HCEC 1CT (cell line): ENCODE results near the gene LCNL1.

ENCODE experiments used
- DNase-seq: peaks from one replicate; pipeline ENCODE4 v3.0.0-alpha.2; 2017

Gene LCNL1

DNA sequence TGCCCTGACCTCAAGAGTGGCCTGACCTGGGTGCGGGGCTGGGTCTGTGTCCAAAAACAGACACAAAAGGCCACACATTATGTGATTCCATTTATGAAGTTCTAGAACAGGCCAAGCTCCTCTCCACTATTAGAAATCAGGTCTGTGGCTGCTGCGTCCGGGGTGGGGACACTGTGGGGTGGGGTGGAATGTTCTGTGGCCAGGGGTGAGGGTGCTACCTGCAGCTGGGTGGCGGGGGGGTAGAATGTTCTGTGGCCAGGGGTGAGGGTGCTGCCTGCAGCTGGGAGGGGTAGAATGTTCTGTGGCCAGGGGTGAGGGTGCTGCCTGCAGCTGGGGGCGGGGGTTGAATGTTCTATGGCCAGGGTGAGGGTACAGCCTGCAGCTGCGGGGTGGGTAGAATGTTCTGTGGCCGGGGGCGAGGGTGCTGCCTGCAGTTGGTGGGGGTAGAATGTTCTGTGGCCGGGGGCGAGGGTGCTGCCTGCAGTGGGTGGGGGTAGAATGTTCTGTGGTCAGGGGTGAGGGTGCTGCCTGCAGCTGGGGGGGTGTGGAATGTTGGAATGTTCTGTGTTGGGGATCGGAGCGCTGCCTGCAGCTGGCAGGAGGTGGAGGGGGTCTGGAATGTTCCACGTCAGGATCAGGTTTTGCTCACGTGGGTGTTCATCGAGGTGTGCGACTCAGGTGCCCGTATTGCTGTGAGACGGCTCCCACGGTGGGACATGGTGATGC is 22.4 kb upstream of the LCNL1 start:
- DNase-seq, result no peak

DNA sequence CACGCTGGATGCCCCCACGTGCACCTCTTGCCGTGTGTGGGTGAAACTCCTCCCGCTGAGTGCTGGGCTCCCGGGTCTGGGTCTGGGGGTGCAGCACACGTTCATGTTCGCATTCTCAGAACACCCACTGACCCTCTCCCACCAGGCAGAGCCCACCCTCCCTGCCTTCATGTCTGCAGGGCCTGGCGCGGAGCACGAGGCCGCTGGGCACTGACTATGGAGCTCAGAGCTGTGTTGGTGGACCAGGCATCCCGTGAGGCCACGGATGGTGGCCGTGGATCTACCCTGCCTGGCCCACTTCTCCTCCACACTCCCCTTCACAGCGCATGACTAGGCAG is 21.9 kb upstream of the LCNL1 start:
- no peak for DNase-seq

DNA sequence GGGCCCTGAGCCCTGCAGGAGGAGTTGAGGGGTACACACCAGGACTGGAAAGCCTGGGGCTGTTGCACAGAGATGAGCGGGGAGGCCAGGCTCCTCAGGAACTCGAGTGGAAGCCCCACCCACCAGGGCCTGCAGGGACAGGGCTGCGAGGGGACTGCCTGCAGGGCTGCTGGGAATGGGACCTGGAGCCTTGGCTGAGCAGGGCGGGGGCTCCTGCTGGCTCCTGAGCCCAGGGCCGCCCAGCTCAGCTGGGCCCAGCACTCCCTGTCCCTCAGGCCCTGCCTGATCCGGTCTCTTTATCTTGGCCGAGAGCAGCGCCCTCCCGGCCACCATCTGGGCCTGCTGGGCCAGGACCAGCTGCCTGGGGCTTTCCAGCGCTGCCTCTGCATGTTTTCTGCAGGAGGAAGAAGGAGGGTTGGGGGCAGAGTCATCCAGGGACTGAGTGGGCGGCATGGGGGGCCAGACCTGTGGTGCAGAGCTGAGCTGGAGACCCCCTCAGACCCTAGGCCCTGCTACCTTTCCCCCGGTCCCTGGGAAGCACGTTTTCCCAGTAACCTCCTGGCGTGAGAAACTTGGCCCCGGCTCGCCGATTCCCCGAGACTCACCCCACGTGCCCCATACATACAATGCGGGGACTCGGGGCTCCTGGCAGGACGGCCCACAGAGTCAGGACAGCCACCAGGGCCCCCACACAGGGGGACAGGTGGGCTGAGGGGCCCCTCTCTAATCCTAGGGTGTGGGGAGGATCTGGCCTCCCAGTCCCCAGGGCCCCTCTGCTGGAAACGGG is 21.3 kb upstream of the LCNL1 start:
- no peak for DNase-seq

DNA sequence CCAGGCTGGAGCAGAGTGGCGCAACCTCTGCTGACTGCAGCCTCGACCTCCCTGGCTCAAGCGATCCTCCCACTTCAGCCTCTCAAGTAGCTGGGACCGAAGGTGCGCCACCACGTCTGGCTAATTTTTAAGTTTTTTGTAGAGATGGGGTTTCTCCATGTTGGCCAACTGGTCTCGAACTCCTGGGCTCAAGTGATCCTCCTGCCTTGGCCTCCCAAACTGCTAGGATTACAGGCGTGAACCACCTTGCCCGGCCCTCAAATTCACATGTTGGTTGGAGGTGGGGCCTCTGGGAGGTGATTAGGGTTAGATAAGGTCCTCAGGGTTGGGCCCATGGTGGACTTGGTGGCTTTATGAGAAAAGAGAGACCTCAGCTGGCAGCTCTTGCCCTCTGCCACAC is 20.6 kb upstream of the LCNL1 start:
- DNase-seq, result no peak

DNA sequence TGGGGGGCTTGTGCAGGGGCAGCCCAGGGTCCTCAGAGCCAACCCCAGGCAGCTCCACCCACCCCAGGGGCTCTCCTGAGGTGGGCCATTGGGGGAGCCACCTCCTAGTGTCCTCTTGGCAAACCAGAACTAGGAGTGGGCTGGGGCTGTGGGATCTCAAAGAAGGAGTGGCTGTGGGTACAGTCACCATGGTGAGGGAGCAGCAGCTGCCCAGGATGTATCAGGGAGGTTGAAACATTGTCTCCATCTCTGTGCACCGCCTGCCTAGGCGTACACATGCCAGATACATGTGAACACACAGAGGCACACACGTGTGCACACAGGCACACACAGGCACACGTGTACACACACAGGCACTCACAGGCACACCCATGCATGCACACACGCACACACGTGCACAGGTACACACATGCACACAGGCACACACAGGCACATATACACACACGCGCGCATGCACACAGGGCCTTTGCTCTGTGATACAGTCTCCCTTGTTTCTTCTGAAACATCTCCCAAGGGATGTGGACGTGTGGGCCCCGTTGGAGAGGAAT is 20.0 kb upstream of the LCNL1 start:
- no peak for DNase-seq

DNA sequence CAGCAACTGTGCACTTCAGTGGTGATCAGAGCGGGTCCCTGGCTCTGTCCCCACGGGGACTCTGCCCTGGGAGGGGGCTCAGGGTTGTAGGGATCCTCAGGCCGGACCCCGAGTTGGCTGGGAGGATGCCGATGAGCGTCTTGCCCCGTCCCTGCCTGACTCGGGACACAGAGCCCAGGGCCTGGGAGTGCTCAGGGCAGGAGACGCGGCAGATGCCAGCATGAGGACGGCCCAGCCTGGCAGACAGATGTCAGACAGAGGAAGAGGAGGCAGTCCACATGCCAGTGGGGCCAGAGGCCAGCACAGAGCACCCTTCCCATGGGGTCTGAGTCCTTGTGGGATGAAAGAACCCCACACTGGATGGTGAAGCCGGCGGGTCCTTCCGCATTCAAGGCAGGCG is 19.5 kb upstream of the LCNL1 start:
- DNase-seq, result no peak

DNA sequence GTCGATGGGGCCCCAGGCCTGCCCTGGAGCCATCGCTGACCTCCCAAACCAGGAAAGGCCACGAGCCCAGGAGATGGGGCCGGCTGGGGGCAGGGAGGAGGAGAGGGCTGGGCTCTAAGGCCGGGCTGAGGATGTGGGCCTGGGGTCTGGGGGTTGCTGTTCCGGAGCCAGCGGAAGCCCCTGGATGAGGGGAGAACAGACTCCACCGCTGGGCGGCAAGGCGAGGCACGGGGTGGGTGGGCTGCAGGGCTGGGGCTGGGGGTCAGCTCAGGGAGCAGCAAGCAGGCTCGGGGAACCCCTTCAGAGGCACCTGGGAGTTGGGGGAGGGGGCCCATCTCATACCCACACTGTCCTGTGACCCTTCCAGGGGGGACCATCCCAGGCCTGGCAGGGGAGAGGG is 19.0 kb upstream of the LCNL1 start:
- no peak for DNase-seq

DNA sequence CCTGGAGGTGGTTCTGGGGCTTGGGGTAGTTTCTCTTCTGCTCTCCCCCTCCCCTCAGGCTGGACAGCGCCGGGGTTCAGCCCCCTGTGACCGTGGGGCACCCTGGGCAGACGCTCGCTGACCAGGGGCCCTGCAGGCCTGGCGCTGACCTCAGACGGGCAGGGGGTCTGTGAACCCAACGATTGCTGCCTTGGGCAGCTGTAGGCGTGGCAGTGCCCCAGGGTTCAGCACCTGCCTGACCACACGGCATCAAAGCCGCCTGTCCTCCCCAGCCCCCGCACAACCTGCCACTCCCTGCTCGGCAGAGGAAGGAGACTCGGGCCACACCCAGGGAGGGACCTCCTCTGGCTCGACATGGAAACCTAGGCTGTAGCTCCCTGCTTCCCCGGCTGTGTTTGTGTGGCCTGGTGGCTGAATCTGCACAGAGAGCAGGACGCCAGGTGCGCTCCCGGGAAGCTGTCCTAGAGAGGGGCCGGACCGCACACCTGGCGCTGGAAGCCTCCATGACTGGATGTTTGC is 18.6 kb upstream of the LCNL1 start:
- DNase-seq, result no peak

DNA sequence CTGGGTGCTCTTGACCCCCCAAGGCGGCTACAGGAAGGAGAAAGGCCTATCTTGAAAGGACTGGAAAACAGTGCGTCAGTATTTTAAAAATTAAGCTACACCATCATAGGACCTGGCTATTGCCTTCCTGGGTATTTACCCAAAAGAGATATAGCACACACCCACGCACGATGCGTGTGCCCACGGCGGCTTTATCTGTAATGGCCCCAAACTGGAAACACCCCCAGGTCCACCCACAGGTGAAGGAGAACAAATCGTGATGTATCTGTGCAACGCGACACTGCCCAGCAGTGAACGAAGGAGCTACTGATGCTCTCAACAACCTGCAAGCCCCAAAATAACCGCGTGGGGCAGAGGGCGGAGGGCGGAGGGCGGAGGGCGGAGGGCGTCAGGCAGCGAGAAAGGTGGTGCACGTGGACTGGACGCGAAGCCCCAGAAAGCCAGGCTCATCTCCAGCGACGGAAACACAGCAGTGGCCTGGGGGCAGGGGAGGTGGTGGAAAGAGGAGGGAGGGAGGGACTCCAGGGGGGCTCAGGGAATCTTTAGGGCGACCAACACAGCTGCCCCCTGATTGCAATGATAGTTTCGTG is 17.9 kb upstream of the LCNL1 start:
- no peak for DNase-seq

DNA sequence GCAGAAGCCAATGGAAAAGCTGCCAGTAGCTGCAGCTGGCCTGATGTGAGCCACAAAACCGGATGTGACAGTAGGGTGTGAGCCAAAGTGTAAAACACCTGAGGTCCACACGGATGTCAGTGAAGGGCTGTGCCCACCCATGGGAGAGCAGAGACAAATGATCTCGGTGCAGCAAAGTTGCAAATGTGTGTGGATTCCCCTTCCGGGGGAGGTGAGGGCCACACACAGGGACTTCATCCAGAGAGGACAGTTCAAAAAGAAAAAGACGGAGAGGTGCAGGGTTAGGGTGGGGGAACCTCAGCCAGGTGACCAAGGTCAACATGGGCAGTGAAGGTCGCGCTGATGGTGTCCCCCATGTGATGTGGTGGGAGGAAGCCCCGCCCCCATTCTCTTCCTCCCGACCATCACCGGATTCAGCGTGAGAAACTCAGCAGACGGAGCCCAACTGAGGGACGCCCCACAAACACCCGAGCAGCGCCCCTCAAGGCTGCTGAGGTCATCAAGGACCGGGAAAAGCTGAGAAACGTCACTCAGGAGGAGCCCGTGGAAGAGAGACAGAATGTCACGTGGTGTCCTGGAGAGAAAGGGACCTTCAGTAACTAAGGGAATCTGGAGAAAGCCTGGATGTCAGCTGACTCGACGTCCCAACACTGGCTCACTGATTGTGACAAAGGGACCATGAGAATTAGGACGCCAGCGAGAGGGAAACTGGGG is 16.9 kb upstream of the LCNL1 start:
- DNase-seq, result no peak

DNA sequence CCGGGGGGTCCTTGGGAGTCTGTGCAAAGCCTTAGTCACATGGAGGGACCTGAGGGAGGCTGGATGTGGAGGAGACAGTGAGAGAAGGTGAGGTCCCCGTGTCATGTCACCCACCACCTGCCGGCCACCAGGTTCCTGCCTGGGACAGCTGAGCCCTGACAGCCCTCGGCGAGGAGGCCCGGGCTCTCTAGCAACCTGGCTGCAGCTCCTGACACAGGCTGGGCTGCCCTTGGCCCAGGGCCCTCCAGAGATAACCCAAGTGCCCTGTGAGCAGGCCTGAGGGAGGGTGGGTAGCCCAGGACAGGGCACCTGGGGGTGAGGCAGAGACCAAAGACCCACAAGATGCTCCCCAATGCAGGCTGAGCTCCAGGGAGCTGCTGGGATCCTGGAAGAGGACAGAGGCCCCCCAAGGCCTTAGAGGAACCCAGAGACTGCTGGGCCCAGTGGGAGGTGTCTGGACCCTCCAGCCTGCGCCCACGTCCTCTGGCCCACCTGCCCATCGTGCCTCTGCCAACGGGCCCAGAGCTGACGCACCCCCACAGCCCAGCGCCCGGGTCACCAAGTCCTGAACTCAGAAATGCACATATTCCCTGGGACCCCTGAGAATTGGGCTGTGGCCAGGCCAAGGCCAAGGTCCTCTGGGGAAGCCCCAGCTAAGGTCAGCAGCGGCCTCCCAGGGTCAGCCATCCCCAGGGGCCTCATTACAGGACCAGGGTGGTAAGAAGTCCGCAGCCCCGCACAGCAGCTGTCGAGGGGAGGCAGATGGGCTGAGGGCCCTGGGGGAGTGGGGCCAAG is 14.3 kb upstream of the LCNL1 start:
- DNase-seq, result no peak

DNA sequence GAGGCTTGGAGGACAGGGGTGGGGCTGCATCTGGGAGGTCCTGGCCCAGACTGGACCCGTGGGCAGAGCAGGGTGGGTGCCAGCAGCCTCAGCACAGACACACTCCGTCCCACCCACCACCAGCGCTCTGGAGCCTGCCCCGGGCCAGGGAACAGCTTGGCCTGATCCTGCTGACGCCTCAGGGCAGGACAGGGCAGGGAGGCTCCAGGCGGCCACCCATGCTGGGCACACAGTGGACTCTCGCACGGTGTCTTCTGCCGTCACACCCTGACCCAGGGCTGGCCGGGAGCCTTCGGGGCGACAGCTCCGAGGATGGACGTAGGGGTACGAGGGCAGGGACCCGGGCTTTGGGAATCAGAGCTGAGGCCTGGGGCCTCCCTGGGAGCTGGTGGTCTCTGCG is 13.6 kb upstream of the LCNL1 start:
- DNase-seq, result no peak

DNA sequence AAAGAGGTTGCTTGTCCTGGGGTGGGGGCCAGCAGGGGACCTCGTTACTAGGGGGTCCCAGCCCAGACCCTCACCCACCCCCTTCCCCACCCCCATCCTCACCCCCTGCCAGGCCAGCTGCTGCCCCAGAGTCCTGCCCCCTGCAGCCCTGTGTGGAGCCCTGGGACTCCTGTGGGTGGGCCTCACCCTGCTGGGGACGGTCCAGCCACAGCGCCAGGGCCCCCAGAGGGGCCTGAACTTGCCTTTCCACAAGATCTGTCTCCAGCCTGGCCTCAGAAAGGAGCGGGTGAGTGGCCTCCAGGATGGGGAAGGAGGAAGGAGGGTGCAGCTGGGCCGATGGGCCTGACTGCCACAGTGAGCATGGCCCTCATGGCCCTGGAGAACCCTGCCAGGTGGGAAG is 13.0 kb upstream of the LCNL1 start:
- no peak for DNase-seq

DNA sequence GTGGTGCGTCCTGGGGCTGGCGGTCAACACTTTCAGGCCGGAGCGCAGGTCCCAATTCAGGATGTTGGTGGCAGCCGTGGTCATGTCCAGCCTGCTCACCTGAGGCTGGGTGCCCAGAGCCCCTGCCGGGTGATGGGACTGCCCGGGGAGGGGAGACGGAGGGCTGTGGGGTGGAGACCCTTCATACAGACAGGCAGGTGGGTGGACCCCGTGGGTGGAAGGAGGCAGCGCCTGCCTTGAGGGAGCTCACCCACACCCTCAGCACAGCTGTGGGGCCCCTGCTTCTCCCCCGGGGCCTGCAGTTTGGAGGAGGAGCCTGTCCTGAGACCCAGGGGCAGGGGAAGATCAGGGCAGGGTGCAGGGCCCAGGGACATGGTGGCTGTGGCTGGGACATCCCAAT is 12.4 kb upstream of the LCNL1 start:
- no peak for DNase-seq

DNA sequence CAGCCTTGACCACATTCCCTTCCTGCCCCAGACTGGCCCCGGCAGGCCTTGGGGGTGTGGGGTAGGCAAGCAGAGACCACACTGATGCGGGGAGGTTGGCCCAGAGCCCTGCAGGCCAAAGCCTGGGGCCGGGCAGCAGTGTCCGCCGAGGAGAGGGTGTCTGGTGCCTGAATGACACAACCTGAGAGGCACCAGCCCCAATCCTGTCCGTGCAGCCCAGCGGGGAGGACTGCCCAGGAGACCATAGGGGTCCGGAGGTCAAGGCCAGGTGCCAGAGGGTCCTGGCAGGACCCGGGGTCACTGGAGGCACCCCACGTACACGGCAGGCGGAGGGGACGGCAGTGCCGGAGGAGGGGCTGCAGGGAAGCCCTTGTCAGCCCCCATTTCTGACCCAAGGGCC is 11.0 kb upstream of the LCNL1 start:
- DNase-seq, result no peak

DNA sequence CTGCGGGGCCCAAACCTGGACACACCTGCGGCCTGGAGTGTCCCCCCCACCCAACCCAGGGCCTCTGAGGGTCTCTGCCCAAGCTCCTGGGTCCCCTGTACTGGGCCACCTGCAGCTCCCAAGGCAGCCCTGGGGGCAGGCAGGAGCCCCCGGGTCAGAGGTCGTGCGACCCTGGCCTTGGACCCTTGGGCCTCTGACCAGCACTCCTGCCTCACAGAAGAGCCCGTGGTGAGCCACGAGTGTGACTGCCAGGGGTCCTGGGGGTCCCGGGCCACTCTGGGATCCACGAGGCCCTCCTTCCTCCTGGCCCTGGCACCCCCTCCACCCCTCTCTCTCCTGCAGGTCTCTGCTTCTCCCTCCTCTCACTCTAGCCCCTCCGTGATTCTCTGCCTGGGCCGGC is 10.5 kb upstream of the LCNL1 start:
- no peak for DNase-seq

DNA sequence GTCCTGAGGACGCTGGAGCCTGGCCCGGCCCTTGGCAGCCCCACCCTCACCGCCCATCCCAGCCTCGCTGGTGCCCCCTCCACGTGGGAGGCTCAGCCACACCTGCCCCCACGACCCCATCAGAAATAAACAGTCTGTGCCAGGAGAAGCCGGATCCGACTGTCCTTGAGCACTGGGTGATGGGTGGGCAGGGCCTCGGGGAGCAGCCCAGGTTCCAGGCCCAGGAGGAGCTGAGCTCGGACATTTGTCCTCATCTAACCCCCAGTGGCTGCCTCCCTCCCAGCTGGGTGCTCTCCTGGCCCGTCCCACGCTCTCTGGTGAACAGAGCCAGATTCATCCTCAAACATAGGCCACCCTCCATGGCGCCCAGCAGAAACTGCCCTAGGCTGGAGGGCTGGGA is 10.1 kb upstream of the LCNL1 start:
- DNase-seq, result no peak

DNA sequence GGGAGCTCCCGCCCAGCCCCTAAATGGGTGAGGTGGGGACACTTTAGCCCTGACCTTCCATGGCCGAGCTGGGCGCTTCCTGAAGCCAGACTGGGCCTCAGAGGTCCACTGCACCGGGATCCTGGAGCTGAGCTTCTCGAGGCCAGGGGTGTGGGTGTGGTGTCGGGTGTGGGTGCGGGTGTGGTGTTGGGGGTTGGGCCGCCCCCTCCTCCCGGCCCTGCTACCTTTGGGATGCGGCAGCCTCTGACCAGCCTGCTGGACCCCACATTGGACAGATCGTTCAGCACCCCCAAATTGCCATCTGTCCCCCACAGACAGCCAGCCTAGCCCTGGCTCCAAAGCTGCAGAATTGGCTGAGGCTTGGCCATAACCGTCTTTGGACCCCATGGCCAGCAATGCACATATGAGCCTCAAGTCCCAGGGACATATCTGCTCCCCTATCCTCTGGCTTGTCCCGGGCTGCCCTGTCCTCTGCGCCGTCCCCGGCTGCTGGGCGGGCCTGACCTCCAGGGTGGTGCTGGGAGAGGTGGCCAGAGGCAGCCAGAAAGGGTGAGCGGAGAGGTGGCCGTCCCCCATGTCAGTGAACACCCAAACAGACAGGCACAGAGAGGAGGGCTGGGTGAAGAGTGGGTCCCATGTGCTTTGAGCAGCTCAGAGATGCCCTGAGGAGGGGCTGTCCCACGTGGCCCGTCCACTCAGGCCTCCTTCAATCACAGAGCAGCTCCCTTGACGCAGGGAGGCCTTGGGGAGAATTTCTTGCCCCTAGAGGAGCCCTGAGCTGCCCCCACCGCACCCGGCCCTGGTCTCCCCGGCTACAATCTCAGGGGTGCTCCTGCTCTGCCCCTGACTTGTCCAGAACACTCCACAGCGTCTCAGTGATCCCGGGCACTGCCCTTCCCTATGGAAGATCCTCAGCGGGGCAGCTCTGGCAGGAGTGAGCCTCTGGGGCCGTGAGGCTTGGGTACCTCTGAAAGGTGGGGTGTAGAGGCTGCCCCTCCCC is 8.9 kb upstream of the LCNL1 start:
- DNase-seq, result no peak

DNA sequence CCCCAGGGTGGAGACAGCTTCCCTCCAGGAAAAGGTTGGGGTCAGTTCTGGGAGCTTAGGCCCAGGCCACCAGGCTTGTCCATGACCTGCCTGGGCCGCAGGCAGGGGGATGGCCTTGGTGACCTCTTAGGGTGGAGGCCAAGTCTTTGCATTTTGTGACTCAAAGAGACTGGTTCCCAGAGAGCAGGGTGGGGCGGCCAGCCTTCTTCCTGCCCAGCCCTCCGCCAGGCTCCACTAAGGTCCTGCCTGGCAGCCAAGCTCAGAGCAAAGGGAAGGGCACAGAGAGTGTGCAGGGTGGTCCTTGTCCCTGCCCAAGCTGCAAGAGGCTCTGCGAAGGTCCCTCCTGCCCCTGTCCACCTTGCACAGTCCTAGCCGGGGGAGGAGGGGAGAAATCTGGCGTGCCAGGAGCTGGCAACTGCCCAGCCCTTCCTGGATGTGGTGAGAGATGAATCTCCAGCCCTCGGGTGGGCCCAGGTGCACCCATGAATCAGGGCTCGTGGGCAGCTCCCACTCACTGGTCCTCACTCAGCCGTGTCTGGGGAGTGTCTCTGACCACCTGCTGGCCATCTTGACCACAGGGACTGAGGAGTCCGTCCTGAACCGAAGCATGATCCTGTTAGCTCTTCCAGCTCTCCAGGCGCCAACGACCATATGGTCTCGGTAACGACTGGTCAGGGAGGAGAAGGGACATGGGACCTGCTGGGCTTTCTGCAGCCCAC is 7.8 kb upstream of the LCNL1 start:
- DNase-seq, result no peak

DNA sequence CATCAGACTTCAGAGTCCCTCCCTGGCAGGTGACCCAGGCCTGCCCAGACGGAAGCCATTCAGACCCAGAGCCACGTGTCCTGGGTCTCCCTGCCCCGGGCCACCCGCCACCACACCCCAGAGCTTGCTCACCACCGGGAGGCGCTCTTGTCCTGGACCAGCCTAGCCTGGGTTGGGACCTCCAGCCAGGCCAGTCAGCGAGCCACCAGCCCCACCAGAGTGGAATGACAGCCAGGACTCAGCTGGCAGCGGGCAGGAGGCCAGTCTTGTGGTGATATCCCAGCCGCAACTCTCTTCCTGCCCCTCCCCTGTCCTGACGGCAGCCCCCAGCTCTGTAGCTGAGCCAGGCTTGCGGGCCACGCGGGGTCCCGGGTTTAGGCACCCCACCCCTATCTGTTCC is 7.1 kb upstream of the LCNL1 start:
- no peak for DNase-seq
